Amniotic stem cell (primary cell): Measurements from ENCODE around the gene ZC3HAV1.
"Not testable (repeated sequence)": the region's sequence is repeated elsewhere in the genome, so short reads cannot be mapped to it uniquely, and the experiment has no call there.

Experiments
- DNase-seq: peaks from one replicate; lab custom pipeline; 2025; lab: John Stamatoyannopoulos, UW

Gene ZC3HAV1

DNA sequence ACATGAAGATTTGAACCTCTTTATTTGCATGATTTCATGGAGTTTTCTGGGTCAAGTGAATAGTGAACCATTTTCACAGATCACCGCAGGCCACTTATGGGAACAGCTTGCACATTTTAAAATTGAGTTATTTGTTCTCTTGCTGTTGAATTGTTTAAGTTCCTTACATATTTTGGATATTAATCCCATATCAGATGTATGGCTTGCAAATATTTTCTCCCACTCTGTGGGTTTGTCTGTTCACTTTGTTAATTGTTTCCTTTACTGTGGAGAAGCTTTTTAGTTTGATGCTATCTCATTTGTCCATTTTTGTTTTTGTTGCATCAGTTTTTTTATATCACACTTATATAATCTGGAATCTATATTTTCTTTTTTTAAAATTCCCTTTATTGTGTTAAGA, 59.6 kb downstream of the ZC3HAV1 start:
- DNase-seq, result no peak

DNA sequence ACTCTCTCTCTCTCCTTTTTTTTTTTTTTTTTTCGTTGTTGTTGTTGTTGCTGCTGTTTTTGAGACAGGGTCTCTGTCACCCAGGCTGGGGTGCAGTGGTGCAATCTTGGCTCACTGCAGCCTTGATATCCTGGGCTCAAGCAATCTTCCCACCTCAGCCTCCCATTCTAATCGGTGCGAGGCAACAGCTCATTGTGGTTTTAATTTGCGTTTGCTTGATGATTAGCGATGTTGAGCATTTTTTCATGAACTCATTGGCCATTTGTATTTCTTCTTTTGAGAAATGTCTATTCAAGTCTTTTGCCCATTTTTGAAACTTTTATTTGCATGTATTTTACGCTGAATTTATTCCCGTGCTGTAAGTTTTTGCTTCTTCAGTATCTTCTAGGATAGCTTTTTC, 60.4 kb downstream of the ZC3HAV1 start:
- DNase-seq, result no peak

DNA sequence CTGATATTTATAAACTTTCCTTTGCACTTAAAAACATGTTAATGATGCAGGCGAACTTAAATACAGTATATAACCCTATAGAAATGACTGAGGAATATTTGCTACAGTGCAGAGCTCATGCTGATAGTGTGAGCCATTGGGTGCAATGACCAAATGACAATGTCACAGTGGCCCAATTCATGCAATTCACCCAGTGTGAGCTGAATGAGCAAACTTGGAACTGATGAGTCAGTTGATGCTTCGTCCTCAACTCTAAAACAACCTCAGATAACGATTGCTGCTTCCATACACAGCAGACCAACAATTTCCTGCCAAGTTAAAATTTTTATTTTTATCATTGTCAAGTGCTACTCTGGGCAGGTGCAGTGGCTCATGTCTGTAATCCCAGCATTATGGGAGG, 61.5 kb downstream of the ZC3HAV1 start:
- no peak for DNase-seq

DNA sequence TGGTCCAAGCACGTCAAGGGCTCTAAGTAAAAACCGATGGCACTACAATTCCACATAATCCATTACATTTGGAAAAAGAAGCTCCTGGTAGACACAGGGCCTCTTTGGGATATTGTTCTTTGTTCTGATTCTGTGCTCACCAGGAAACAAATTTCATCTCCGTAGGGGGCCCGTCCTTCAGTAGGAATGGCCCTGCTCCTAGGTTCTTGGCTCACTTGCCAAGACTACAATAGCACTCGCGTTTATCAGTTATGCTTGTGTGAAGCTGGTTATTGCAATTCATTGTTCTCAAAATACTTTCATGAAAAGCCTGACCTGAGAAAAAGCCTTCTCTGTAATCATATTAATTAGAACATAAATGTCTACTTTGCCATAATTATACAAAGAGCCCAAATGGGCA, 63.4 kb downstream of the ZC3HAV1 start:
- no peak for DNase-seq

DNA sequence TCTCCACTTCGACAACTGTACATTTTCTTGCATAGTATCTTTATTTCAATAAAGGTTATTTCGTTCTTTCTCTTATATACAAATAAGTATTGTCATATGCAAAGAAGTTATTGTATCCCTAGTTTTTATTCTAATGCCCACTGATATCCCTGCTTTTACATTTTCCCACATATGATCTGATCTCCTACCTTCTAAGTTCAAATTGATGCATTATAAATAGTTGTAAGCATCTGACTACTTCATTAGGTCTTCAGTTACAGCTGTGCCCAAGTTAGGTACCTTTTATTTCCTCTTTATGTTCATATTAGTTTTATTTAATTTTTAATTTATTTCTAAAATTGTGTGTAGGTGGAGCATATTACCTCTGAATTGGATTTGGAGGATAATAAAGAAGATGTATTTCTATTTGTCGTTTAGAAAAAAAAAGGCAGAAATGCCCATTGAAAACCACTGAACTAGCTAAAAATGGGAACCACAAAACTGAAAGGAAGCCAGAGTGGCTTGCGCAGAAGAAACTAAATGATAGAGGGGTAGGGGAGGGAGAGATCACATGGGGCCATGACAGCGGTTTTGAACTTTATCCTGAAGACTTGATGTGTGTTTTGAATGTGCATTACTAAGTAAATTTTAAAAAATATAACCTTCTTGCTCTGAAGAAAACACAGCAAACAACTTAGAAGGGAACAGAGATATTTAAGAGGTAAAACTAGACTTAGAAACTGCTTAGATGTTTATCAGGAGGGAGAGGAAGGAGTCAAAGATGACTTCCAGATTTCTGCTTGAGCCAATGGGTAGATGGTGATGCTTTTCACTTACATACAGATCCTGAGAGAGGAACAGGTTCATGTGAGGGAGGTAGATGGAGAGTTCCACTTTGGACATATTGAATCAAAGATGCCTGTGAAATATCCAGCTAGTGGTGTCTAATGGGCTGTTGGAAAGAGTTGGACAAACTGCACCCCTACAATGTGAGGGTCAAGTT, 64.4 kb downstream of the ZC3HAV1 start:
- DNase-seq, result no peak

DNA sequence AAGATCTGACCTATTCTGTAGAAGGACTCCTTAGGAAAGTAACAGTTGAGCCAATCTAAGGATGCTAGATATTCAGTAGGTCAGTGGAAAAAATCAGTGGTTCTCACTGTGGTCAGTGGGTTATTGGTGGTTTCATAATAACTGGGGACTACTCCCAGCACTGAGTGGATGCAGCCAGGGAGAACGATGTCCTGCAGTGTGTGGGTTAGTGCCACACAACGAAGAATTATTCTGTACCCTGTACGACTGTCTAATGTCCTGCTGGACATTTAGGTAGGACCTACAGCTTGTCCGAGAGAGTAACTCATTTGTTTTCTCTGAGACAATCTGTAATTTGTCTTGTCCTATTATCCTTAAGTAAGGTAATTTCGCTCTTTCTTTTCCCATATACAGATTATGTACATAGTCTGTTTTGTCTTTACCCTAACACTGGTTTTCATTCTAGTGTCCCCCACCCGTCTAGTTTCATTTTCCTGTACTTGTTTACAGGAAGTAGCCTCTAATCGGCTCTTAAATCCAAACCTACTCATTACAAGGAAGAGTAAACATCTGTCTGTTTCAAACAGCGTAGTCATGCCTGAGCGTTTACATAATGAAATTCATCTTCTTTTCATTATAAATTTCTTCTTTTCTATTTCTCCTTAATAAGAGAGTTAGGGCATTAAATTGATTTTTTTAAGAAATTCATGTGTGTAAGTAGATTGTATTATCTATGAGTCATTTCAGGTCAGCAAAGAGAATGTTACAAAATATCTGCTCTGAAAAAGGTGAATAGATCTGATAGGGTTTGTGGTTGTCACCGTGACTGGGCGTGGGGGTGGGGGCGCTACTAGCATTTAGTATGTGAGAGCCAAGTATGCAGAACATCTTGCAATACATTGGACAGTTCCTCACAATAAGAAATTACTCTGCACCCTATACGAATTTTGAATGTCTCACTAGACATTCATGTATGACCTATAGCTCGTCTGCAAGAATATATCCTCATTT, 65.4 kb downstream of the ZC3HAV1 start:
- no peak for DNase-seq

DNA sequence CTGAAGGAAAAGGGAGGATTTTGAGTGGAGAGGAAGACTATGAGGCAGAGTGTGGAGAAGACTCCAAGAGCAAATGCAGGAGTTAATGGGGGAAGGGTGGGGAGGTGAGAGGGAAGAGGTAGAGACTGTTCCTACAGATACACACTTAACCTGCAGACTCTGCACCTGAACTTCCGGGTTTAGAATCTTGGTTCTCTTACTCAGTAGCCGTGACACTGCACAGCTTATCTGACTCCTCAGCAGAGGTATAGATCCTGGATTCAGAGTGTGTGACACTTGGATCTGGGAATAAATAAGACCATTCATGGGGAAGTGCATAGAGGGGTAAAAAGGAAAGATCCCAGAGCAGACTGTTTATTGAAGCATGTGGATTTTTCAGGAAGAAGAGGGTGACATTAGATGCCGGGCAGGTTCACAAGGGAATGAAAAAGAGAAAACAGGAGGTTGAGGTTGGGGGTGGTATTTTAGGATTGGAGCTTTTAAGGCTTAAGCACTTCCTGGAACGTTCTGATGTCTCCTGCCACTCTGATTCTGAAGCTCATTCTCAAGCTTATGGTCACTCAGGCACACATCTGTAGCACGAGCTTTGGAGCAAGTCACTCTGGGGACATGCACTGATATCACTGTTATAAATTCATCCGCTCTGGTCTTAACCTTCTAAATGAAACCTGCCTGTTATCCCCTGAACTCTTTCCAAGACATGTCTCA, 68.0 kb downstream of the ZC3HAV1 start:
- no peak for DNase-seq

DNA sequence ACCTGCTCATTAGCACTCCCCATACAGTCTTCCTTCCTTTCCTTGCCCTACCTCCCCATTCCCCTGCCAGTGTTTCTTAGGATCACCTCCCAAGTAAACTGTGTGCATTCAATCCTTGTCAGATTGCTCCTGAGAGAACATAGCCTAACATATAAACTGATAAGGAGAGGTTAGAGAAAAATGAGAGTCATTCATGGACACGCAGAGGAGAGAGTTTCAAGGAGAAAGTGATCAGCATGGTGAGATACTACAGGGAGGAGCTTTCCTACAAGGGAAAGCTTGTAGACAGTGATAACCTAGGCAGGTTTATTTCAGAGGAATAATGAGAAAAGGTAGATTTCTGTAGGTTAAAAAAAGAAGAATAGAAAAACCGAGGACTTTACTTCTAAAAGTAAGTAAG, 70.8 kb downstream of the ZC3HAV1 start:
- no peak for DNase-seq

DNA sequence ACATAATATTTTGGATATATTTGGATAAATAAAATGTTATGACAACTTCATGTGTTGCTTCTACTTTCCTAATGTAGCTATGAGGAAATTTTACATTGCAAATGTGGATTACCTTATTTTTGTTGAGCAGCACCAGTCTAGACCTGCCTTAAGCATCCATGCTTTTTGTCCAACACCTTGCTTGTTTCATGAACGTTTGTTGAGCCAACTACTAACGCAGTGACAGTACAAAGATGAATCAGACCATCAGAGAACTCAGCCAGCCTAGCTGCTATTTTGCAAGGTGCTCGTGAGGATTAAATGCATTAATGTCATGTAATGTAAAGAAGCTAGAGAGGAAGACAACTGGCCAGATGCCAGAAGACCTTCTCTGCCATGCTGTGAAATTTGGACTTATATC, 72.6 kb downstream of the ZC3HAV1 start:
- no peak for DNase-seq

DNA sequence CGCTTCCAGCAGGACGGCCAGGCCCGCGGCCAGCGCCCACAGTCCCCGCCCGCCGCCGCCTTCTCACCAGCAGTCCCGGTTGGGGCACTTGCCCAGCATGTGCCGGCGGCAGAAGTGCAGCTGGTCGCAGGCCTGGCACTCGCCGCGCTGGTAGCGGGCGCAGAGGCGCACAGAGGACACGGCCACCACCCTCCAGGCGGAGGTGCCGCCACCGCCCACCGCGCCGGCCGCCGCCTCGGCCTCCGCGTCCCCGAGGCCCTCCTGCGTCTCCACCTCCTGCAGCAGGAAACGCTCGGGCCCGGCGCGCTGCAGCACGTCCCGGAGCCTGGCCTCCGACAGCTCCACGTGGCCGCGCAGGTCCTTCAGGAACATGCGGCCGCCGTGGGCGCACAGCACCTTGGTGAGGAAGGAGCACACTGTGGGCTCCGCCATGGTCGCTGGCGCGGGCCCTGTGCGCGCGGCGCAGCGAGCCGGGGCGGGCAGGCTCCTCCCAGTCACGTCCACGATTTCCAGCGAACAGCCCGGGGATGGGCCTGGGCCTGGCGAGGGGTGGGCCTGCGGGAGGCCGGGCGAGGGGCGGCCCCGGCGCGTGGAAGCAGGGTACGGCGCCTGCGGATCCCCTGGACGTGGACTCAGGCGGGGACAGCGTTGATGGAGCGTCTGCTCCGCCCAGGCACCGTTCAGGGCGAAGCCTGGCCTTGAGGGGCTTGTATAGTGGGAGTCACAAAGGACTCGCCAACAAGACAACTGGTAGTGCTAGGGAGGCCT, 73.8 kb downstream of the ZC3HAV1 start, which contains the start of gene ZC3HAV1L:
TSS of gene ZC3HAV1L (minus strand) at position 457 of the 768 bp plus-strand sequence. CDS start at position 432, 25 bp downstream.
- no peak for DNase-seq

DNA sequence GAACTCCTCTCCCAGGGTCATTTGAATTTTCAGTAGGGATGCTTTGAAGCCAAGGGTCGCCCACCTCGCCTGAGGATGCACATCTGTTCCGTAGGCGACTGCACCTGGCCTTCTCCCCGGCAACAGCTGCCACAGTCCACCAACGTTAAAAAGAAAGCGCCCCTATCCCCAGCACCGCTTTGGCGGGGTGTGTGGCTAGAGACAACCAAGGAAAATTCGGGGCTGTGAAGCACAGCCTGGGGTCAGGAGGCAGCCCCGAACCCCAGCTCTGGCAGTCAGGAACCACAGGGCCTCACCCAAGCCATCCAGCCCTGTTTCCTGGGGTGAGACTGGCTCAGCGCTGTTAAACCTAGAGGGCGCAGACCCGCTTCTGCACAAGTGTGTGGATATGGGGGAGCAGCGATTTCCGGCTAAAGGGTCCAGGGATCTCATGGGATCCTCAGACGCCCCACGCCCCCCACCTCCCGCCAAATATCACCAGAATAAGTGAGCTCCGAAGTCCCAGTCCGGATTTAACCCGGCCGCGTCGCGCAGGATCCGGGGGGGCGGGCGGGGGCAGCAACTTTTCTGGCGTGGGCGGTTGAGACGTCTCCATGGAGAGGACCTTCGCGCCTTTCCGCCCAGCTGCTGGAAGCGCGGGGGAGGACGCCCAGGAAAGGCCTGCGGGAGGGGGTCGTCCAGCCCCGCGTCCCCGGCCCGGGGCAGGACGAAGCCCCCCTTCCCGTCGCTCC, 74.5 kb downstream of the ZC3HAV1 start:
- no peak for DNase-seq

DNA sequence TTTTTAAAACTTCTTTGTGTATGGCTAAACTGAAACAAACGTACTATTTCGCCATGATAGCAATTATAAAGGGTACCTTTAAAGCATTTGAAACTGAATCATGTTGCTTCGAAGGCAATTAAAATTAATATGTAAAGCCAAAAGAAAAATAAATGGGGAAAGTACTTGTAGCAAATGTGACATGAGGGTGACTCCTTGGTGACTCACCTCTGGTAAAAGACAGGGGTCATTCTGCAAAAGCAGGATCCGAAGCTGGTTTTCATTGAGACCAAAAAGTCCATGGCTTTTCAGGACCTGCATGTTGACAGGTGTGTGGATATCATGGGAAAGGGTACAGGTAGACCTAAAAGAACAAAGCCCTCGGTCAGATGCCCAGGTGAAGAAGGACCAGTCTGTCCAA, 75.2 kb downstream of the ZC3HAV1 start:
- no peak for DNase-seq

DNA sequence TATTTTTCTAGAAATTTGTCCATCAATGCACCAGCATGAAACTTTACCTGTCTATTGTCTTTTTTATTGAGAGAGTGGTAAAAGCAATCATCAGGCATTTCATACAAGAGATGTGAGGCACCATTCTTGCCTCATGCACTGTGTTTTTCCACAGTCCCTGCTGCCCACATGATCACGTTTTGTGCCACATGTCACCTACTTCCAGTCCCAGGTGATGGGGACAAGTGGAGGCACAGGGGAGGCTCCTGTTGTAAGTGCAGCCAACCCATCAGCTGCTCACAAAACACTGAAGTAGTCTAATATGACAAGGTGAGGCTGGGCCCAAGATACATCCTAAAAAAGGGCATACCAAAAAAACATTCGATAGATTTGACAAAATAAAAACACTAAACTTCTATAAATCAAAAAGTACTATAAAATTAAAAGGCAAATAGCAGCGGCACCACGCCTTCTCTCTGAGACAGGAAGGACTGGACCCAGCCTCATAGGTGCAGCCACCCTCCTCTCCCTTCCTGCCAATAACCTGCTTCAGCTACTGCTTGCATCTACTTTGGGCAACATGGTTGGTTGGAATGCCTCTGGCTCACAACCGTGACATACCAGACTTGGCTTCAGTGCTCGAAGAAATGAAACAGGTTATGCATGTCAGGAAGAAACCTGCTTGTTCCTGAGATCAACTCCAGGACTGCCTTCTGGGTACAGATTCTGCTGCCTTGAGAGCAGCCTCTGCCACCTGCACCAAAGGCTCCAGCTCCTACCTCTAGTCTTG, 76.0 kb downstream of the ZC3HAV1 start:
- no peak for DNase-seq

DNA sequence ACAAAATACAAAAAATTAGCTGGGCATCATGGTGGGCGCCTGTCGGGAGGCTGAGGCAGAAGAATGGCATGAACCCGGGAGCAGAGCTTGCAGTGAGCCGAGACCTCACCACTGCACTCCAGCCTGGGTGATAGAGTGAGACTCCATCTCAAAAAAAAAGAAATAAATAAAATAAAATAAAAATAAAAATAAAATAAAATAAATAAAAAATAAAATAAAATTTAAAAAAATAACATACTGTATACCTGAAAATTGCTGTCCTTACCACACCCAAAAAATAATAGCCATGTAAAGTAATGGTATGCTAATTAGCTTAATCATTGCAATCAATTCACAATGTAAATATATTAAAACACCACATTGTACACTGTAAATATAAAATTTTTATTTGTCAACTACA, 77.0 kb downstream of the ZC3HAV1 start:
- DNase-seq, result no peak

DNA sequence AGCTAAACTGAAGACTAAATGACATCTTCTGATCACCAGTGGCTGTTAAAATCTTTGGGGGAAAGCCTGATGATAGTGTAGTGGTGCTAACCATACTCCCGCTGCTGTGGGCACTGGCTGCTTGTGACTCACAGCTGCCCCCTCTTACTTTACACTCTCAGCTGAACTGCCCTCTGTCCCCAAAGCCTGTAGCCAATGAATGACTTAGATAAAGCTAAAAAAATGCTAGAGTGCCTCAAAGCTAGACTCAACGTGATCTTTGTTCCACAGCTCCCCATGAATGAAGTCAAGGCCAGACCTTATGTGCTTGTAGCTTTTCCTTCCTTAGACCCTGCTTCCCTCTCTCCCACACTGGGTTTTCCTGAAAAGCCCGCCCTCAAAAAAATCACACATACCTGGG, 80.2 kb downstream of the ZC3HAV1 start:
- DNase-seq, result no peak

DNA sequence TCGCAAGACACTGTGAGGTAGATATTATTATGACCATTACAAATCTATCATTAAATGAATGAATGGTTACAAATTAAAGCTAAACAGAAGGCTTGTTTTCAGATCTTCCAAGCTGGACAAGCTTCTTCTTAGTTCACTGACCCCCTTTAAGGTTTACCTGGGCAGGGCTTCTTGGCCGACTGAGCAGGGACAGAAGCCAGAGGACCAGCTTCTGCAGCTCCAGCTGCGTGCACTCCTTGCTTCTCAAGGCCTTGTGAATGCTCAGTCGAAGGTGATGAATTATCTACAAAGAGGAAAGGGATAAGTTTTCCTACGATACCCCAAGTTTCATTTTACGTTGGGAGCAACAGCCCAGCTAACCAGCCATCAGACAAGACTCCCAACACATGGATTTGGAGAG, 83.0 kb downstream of the ZC3HAV1 start:
- DNase-seq, result no peak

DNA sequence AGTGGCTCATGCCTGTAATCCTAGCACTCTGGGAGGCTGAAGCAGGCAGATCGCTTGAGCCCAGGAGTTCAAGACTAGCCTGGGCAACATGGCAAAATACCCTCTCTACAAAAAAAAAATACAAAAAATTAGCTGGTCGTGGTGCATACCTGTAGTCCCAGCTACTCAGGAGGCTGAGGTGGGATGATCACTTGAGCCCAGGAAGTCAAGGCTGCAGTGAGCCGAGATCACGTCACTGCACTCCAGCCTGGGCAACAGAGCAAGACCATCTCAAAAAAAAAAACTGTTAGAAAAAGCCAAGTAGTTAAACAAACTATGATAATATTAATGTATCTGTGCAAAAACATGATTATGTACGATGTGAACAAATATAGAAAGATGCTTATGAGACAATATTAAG, 83.7 kb downstream of the ZC3HAV1 start:
- not testable (repeated sequence) for DNase-seq

DNA sequence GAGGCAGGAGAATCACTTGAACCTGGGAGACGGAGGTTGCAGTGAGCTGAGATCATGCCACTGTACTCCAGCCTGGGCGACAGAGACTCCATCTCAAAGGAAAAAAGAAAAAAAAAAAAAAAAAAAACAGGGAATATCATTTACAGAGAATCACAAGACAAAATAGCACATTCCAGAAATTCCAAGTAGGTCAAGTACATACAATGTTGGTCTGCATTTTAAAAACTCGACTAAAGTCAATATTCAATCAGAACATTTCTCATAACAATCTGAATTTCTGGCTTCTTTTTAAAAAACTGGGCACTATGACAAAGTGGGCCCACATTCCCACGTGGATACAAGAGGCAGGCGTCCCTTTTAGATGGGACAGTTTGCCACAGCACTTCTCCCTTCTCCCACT, 86.4 kb downstream of the ZC3HAV1 start:
- DNase-seq, result no peak

DNA sequence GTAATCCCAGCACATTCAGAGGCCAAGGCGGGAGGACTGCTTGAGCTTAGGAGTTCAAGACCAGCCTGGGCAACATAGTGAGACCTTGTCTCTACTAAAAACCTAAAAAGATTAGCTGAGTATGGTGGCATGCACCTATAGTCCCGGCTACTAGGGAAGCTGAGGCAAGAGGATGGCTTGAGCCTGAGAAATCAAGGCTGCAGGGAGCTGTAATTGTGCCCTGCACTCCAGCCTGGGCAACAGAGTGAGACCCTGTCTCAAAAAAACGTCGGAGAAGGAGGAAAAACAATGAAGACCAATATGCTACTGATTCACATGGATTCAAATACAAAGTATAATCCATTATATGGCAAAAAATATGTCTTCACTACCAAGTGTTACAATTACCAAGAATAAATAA, 87.2 kb downstream of the ZC3HAV1 start:
- no peak for DNase-seq

DNA sequence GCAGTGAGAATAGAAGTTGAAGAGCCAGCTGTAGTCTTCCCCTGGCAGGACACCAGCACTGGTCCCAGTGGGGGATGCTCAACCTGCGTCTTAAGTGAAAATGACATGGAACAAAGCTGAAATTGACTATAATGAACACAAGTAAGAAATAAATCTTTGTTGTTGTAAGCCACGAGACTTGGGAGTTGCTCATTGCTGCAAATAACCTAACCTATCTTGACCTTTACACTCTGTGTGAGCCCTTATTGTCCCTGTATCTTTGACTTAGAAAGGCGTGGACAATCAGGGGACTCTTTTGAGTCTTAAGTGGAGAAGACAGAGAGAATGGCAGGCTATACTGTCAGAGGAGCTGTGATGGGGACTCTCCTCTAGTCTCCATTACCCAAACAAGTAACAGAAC, 90.6 kb downstream of the ZC3HAV1 start:
- DNase-seq, result no peak
